ENCODE results near the gene PLEKHG2.

PLEKHG2 gene

GRCh38 chr19:39419003-39419402 lies 6.5 kb downstream of the PLEKHG2 start:
- Histone ChIP-seq H3K9ac (no peak overlapping the region), H3K36me3 (peaks cover 90 to 96% (median 93%) of the 10 kb centered on the region in 11 experiments), H3K9me3 (replicated peaks in 1 of 11) (no peaks in the 10 kb centered on the region)

GRCh38 chr19:39420769-39421168 lies 8.3 kb downstream of the PLEKHG2 start:
- Histone ChIP-seq H3K27me3 (no peaks in the 10 kb centered on the region), H4K20me1 (peaks cover 0 to 100% (median 67%) of the 10 kb centered on the region in 11 experiments; a peak in 20 of 22 replicates), H3K36me3 (peaks cover 95 to 100% (median 99%) of the 10 kb centered on the region in 11 experiments), H3K4me3 (no peak overlapping the region), H3K9ac (no peak overlapping the region), H3K9me3 (replicated peaks in 1 of 11) (no peaks in the 10 kb centered on the region), H3K27ac (no peak overlapping the region), H3K4me2 (no peak overlapping the region), H3K4me1 (peaks cover 1 to 20% (median 6%) of the 10 kb centered on the region in 10 experiments; a peak in 16 of 20 replicates)
- no peak for TF ChIP-seq Cebpa-rat (IDR thresholded peaks at IDR 0.05)

More at GRCh38 chr19:39419003-39419402, 6.5 kb downstream of the PLEKHG2 start:
- Histone ChIP-seq H3K27ac (no peak overlapping the region), H3K27me3 (no peaks in the 10 kb centered on the region), H3K4me2 (no peak overlapping the region), H3K4me1 (peaks cover 19 to 35% (median 23%) of the 10 kb centered on the region in 10 experiments), H4K20me1 (peaks cover 0 to 100% (median 67%) of the 10 kb centered on the region in 11 experiments; a peak in 21 of 22 replicates), H3K4me3 (no peak overlapping the region)
- no peak for TF ChIP-seq Cebpa-rat (IDR thresholded peaks at IDR 0.05)

- H3K27ac ChIP-seq: no peak overlapping the region
- H3K27me3 ChIP-seq: no peaks in the 10 kb centered on the region
- H4K20me1 ChIP-seq: peaks cover 0 to 99% (median 67%) of the 10 kb centered on the region in 11 experiments; a peak in 20 of 22 replicates
- H3K4me1 ChIP-seq: peaks cover 0 to 7% (median 0%) of the 10 kb centered on the region in 10 experiments; a peak in 6 of 20 replicates
- no peaks in the 10 kb centered on the region for H3K9me3 ChIP-seq (replicated peaks in 1 of 11)
- H3K36me3 ChIP-seq: peaks cover 87 to 90% (median 89%) of the 10 kb centered on the region in 11 experiments
- no peak overlapping the region for H3K4me3 ChIP-seq
- no peak overlapping the region for H3K9ac ChIP-seq
- TF ChIP-seq Cebpa-rat (IDR thresholded peaks at IDR 0.05): no peak
- H3K4me2 ChIP-seq: no peak overlapping the region
These were observed 9.6 kb downstream of the PLEKHG2 start for GRCh38 chr19:39422020-39422419.

- H3K27me3 ChIP-seq: no peaks in the 10 kb centered on the region
- no peak overlapping the region for H3K4me2 ChIP-seq
- no peaks in the 10 kb centered on the region for H3K9me3 ChIP-seq (replicated peaks in 1 of 11)
- no peak overlapping the region for H3K9ac ChIP-seq
- H3K4me1 ChIP-seq: peaks cover 0 to 8% (median 3%) of the 10 kb centered on the region in 10 experiments; a peak in 7 of 20 replicates
- H3K4me3 ChIP-seq: no peak overlapping the region
- no peak for TF ChIP-seq Cebpa-rat (IDR thresholded peaks at IDR 0.05)
- no peak overlapping the region for H3K27ac ChIP-seq
- H4K20me1 ChIP-seq: peaks cover 0 to 99% (median 67%) of the 10 kb centered on the region in 11 experiments; a peak in 20 of 22 replicates
- peaks cover 73 to 78% (median 75%) of the 10 kb centered on the region in 11 experiments for H3K36me3 ChIP-seq
These were observed 11.0 kb downstream of the PLEKHG2 start for GRCh38 chr19:39423258-39424086.

GRCh38 chr19:39424934-39425333 lies 12.5 kb downstream of the PLEKHG2 start:
- no peaks in the 10 kb centered on the region for H3K9me3 ChIP-seq (replicated peaks in 1 of 11)
- no peaks in the 10 kb centered on the region for H3K27me3 ChIP-seq
- TF ChIP-seq Cebpa-rat (IDR thresholded peaks at IDR 0.05): no peak
- H3K4me3 ChIP-seq: no peak overlapping the region
- no peak overlapping the region for H3K9ac ChIP-seq
- peaks cover 59 to 64% (median 61%) of the 10 kb centered on the region in 11 experiments for H3K36me3 ChIP-seq
- H3K4me1 ChIP-seq: peaks cover 0 to 12% (median 7%) of the 10 kb centered on the region in 10 experiments; a peak in 9 of 20 replicates
- H3K27ac ChIP-seq: no peak overlapping the region
- peaks cover 0 to 99% (median 66%) of the 10 kb centered on the region in 11 experiments; a peak in 20 of 22 replicates for H4K20me1 ChIP-seq
- no peak overlapping the region for H3K4me2 ChIP-seq

- no peaks in the 10 kb centered on the region for H3K27me3 ChIP-seq
- H4K20me1 ChIP-seq: peaks cover 0 to 99% (median 68%) of the 10 kb centered on the region in 11 experiments; a peak in 20 of 22 replicates
- TF ChIP-seq Cebpa-rat (IDR thresholded peaks at IDR 0.05): no peak
- H3K27ac ChIP-seq: no peak overlapping the region
- no peak overlapping the region for H3K4me2 ChIP-seq
- no peaks in the 10 kb centered on the region for H3K9me3 ChIP-seq (replicated peaks in 1 of 11)
- no peak overlapping the region for H3K4me3 ChIP-seq
- no peak overlapping the region for H3K9ac ChIP-seq
- H3K36me3 ChIP-seq: peaks cover 51 to 56% (median 53%) of the 10 kb centered on the region in 11 experiments
- peaks cover 7 to 20% (median 13%) of the 10 kb centered on the region in 10 experiments; a peak in 19 of 20 replicates for H3K4me1 ChIP-seq
These were observed 13.3 kb downstream of the PLEKHG2 start for GRCh38 chr19:39425744-39426143.

GRCh38 chr19:39426170-39426569 lies 13.7 kb downstream of the PLEKHG2 start:
- H3K36me3 ChIP-seq: peaks cover 47 to 55% (median 49%) of the 10 kb centered on the region in 11 experiments
- 0 out of 22 replicates have a peak overlapping the region, but pooled peaks of 1 of the 11 experiments have one; percentile 9 for H3K9ac ChIP-seq
- H3K4me3 ChIP-seq: no peak overlapping the region
- no peaks in the 10 kb centered on the region for H3K27me3 ChIP-seq
- TF ChIP-seq Cebpa-rat (IDR thresholded peaks at IDR 0.05): no peak
- no peak overlapping the region for H3K4me2 ChIP-seq
- peaks cover 8 to 25% (median 17%) of the 10 kb centered on the region in 10 experiments; a peak in 19 of 20 replicates for H3K4me1 ChIP-seq
- H4K20me1 ChIP-seq: peaks cover 4 to 99% (median 72%) of the 10 kb centered on the region in 11 experiments; a peak in 20 of 22 replicates
- no peak overlapping the region for H3K27ac ChIP-seq
- no peaks in the 10 kb centered on the region for H3K9me3 ChIP-seq (replicated peaks in 1 of 11)

GRCh38 chr19:39427707-39428106 lies 15.2 kb downstream of the PLEKHG2 start:
- no peak overlapping the region for H3K4me2 ChIP-seq
- peaks cover 8 to 40% (median 28%) of the 10 kb centered on the region in 10 experiments; a peak in 19 of 20 replicates for H3K4me1 ChIP-seq
- H3K27me3 ChIP-seq: no peaks in the 10 kb centered on the region
- H4K20me1 ChIP-seq: peaks cover 13 to 100% (median 79%) of the 10 kb centered on the region in 11 experiments; a peak in 21 of 22 replicates
- H3K9ac ChIP-seq: no peak overlapping the region
- H3K4me3 ChIP-seq: no peak overlapping the region
- no peak overlapping the region for H3K27ac ChIP-seq
- H3K36me3 ChIP-seq: peaks cover 42 to 54% (median 47%) of the 10 kb centered on the region in 11 experiments
- no peak for TF ChIP-seq Cebpa-rat (IDR thresholded peaks at IDR 0.05)
- no peaks in the 10 kb centered on the region for H3K9me3 ChIP-seq (replicated peaks in 1 of 11)

All from BLaER1 treated with 17β-estradiol and CSF1 and Interleukin-3, amounts not matched to agents 10 nM and 100 nM (cell line).